Measurements from ENCODE around the gene RFNG.

DNA sequence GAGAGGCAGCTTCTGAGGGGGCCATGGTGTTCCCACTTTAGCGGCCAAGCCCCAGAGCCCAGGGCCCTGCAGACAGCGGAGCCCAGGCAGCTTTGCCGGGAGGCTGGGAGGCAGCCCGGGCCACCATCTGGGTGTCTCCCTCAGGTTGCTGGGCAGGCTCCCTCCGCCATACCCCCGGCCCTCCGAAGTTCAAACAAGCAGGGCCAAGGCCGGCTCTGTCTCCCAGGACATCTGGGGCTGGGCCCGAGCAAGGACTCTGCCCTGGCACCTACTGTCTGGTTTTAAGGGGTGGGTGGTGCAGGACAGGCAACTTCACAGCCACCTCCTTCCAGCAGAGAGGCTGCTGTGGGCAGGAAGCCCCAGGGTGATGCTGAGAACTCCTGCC is 11.4 kb upstream of the RFNG start:
- TF ChIP-seq NRL (CRISPR knock-in tag; IDR thresholded peaks at IDR 0.05; ENCODE audit: borderline replicate concordance): no peak
- no peak for TF ChIP-seq ZNF768 (CRISPR knock-in tag; IDR thresholded peaks at IDR 0.05)
- TF ChIP-seq, protein P1, sequence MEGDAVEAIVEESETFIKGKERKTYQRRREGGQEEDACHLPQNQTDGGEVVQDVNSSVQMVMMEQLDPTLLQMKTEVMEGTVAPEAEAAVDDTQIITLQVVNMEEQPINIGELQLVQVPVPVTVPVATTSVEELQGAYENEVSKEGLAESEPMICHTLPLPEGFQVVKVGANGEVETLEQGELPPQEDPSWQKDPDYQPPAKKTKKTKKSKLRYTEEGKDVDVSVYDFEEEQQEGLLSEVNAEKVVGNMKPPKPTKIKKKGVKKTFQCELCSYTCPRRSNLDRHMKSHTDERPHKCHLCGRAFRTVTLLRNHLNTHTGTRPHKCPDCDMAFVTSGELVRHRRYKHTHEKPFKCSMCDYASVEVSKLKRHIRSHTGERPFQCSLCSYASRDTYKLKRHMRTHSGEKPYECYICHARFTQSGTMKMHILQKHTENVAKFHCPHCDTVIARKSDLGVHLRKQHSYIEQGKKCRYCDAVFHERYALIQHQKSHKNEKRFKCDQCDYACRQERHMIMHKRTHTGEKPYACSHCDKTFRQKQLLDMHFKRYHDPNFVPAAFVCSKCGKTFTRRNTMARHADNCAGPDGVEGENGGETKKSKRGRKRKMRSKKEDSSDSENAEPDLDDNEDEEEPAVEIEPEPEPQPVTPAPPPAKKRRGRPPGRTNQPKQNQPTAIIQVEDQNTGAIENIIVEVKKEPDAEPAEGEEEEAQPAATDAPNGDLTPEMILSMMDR (CRISPR knock-in tag; IDR thresholded peaks at IDR 0.05): no peak
- no peak for TF ChIP-seq SMC3 (IDR thresholded peaks at IDR 0.05; ENCODE audit: low read length)
- TF ChIP-seq HCFC1 (IDR thresholded peaks at IDR 0.05; ENCODE audit: low read depth, low read length): no peak
- no peak for TF ChIP-seq KLF9 (CRISPR knock-in tag; IDR thresholded peaks at IDR 0.05; ENCODE audit: low read depth)
- TF ChIP-seq, protein P2, sequence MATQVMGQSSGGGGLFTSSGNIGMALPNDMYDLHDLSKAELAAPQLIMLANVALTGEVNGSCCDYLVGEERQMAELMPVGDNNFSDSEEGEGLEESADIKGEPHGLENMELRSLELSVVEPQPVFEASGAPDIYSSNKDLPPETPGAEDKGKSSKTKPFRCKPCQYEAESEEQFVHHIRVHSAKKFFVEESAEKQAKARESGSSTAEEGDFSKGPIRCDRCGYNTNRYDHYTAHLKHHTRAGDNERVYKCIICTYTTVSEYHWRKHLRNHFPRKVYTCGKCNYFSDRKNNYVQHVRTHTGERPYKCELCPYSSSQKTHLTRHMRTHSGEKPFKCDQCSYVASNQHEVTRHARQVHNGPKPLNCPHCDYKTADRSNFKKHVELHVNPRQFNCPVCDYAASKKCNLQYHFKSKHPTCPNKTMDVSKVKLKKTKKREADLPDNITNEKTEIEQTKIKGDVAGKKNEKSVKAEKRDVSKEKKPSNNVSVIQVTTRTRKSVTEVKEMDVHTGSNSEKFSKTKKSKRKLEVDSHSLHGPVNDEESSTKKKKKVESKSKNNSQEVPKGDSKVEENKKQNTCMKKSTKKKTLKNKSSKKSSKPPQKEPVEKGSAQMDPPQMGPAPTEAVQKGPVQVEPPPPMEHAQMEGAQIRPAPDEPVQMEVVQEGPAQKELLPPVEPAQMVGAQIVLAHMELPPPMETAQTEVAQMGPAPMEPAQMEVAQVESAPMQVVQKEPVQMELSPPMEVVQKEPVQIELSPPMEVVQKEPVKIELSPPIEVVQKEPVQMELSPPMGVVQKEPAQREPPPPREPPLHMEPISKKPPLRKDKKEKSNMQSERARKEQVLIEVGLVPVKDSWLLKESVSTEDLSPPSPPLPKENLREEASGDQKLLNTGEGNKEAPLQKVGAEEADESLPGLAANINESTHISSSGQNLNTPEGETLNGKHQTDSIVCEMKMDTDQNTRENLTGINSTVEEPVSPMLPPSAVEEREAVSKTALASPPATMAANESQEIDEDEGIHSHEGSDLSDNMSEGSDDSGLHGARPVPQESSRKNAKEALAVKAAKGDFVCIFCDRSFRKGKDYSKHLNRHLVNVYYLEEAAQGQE (IDR thresholded peaks at IDR 0.05; ENCODE audit: borderline replicate concordance in 1 of 2, low read depth in 1 of 2, low read length in 2 of 2): no peak
- no peak for TF ChIP-seq CBX1 (IDR thresholded peaks at IDR 0.05; ENCODE audit: low read depth)
- TF ChIP-seq ZNF335 (CRISPR knock-in tag; IDR thresholded peaks at IDR 0.05): no peak
- no peak for TF ChIP-seq MEIS2 (CRISPR knock-in tag; IDR thresholded peaks at IDR 0.05)
- TF ChIP-seq, protein P3, sequence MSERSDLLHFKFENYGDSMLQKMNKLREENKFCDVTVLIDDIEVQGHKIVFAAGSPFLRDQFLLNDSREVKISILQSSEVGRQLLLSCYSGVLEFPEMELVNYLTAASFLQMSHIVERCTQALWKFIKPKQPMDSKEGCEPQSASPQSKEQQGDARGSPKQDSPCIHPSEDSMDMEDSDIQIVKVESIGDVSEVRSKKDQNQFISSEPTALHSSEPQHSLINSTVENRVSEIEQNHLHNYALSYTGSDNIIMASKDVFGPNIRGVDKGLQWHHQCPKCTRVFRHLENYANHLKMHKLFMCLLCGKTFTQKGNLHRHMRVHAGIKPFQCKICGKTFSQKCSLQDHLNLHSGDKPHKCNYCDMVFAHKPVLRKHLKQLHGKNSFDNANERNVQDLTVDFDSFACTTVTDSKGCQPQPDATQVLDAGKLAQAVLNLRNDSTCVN (CRISPR knock-in tag; IDR thresholded peaks at IDR 0.05; ENCODE audit: borderline replicate concordance): no peak
- TF ChIP-seq, protein P4, sequence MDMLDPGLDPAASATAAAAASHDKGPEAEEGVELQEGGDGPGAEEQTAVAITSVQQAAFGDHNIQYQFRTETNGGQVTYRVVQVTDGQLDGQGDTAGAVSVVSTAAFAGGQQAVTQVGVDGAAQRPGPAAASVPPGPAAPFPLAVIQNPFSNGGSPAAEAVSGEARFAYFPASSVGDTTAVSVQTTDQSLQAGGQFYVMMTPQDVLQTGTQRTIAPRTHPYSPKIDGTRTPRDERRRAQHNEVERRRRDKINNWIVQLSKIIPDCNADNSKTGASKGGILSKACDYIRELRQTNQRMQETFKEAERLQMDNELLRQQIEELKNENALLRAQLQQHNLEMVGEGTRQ (IDR thresholded peaks at IDR 0.05; ENCODE audit: low read depth, low read length): no peak
- TF ChIP-seq, protein P4 (CRISPR knock-in tag; IDR thresholded peaks at IDR 0.05; ENCODE audit: borderline replicate concordance): no peak
- TF ChIP-seq MAFK (conservative IDR thresholded peaks at IDR 0.05 in 1 of 2, IDR thresholded peaks at IDR 0.05 in 1 of 2; ENCODE audit: low read length in 2 of 2): no peak
